Neural cell (in vitro differentiated cells): Measurements from ENCODE around the gene TMEM116.

Experiments
- EP300 ChIP-seq: fragments of 450-650 bp; conservative IDR thresholded peaks from 2 replicates; pipeline ENCODE4 v1.6.1; 2014; ENCODE audit warnings: antibody characterized with exemption, mild to moderate bottlenecking, moderate library complexity; ENCODE audit not compliant: poor library complexity, severe bottlenecking
- EZH2 ChIP-seq: fragments of 200-600, 300-800 bp; shearing (Covaris generic), sonication (generic); IDR thresholded peaks from 2 replicates; pipeline ENCODE4 v1.6.1; 2014; ENCODE audit warnings: antibody characterized with exemption, low read length, borderline replicate concordance, mild to moderate bottlenecking; ENCODE audit not compliant: insufficient read depth, poor library complexity, severe bottlenecking
- MXI1 ChIP-seq: fragments of 450-650 bp; conservative IDR thresholded peaks from 2 replicates; pipeline ENCODE4 v1.6.1; 2014; ENCODE audit warnings: antibody characterized with exemption, mild to moderate bottlenecking; ENCODE audit not compliant: poor library complexity, severe bottlenecking
- POLR2AphosphoS5 ChIP-seq: IDR thresholded peaks from 2 replicates; pipeline ENCODE4 v1.6.1; 2012
- RAD21 ChIP-seq: fragments of 450-650 bp; conservative IDR thresholded peaks from 2 replicates; pipeline ENCODE4 v1.6.1; 2014; ENCODE audit warnings: antibody characterized with exemption, mild to moderate bottlenecking, moderate library complexity
- SMC3 ChIP-seq: fragments of 450-650 bp; conservative IDR thresholded peaks from 2 replicates; pipeline ENCODE4 v1.6.1; 2014; ENCODE audit warnings: antibody characterized with exemption, mild to moderate bottlenecking, moderate library complexity; ENCODE audit not compliant: poor library complexity
- TAF1 ChIP-seq: IDR thresholded peaks from 2 replicates; pipeline ENCODE4 v1.6.1; 2012; ENCODE audit warnings: low read depth
- TF ChIP-seq, protein P1 (sequence below): fragments of 450-650 bp; IDR thresholded peaks from 2 replicates; pipeline ENCODE4 v1.5.1; 2014; ENCODE audit warnings: antibody characterized with exemption, mild to moderate bottlenecking, moderate library complexity; ENCODE audit not compliant: poor library complexity, severe bottlenecking
- TF ChIP-seq, protein P2 (sequence below): IDR thresholded peaks from 2 replicates; pipeline ENCODE4 v1.6.1; 2012; ENCODE audit warnings: borderline replicate concordance

DNA sequence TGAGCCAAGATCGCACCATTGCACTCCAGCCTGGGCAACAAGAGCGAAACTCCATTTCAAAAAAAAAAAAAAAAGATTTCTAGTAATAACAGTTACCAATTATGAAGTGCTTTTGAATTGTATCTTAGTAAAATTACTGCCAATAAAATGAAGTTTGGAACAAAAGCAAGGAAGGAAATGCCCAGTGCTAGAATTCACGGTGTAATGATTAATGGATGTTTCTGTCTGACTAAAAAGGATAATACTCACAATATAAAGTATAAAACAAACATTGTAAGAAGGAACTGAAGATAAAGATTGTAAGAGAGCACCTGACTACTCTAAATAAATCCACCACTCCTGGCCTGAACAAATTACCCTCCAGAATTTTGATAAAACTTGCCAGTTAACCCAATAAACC lies 4.0 kb downstream of the TMEM116 start:
- TF ChIP-seq, protein P1, sequence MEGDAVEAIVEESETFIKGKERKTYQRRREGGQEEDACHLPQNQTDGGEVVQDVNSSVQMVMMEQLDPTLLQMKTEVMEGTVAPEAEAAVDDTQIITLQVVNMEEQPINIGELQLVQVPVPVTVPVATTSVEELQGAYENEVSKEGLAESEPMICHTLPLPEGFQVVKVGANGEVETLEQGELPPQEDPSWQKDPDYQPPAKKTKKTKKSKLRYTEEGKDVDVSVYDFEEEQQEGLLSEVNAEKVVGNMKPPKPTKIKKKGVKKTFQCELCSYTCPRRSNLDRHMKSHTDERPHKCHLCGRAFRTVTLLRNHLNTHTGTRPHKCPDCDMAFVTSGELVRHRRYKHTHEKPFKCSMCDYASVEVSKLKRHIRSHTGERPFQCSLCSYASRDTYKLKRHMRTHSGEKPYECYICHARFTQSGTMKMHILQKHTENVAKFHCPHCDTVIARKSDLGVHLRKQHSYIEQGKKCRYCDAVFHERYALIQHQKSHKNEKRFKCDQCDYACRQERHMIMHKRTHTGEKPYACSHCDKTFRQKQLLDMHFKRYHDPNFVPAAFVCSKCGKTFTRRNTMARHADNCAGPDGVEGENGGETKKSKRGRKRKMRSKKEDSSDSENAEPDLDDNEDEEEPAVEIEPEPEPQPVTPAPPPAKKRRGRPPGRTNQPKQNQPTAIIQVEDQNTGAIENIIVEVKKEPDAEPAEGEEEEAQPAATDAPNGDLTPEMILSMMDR, result no peak
- TF ChIP-seq, protein P2, sequence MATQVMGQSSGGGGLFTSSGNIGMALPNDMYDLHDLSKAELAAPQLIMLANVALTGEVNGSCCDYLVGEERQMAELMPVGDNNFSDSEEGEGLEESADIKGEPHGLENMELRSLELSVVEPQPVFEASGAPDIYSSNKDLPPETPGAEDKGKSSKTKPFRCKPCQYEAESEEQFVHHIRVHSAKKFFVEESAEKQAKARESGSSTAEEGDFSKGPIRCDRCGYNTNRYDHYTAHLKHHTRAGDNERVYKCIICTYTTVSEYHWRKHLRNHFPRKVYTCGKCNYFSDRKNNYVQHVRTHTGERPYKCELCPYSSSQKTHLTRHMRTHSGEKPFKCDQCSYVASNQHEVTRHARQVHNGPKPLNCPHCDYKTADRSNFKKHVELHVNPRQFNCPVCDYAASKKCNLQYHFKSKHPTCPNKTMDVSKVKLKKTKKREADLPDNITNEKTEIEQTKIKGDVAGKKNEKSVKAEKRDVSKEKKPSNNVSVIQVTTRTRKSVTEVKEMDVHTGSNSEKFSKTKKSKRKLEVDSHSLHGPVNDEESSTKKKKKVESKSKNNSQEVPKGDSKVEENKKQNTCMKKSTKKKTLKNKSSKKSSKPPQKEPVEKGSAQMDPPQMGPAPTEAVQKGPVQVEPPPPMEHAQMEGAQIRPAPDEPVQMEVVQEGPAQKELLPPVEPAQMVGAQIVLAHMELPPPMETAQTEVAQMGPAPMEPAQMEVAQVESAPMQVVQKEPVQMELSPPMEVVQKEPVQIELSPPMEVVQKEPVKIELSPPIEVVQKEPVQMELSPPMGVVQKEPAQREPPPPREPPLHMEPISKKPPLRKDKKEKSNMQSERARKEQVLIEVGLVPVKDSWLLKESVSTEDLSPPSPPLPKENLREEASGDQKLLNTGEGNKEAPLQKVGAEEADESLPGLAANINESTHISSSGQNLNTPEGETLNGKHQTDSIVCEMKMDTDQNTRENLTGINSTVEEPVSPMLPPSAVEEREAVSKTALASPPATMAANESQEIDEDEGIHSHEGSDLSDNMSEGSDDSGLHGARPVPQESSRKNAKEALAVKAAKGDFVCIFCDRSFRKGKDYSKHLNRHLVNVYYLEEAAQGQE, result no peak
- TF ChIP-seq POLR2AphosphoS5, result no peak
- TF ChIP-seq EZH2, result no peak
- no peak for TF ChIP-seq TAF1
- TF ChIP-seq EP300, result no peak
- TF ChIP-seq RAD21, result no peak
- no peak for TF ChIP-seq SMC3
- no peak for TF ChIP-seq MXI1
